ENCODE measurements around the gene RAD51C. TPM values are rescaled to one million over a fixed set of nuclear protein-coding genes. Genes with fewer than 3 reads are reported as not detected.

Gene RAD51C
- total and polyA plus RNA-seq, 10 of the 15 experiments (the other 5 are each of a cell fraction or from before 2014, with no cell fraction given), result 59.6 to 267 (median 106) TPM

DNA sequence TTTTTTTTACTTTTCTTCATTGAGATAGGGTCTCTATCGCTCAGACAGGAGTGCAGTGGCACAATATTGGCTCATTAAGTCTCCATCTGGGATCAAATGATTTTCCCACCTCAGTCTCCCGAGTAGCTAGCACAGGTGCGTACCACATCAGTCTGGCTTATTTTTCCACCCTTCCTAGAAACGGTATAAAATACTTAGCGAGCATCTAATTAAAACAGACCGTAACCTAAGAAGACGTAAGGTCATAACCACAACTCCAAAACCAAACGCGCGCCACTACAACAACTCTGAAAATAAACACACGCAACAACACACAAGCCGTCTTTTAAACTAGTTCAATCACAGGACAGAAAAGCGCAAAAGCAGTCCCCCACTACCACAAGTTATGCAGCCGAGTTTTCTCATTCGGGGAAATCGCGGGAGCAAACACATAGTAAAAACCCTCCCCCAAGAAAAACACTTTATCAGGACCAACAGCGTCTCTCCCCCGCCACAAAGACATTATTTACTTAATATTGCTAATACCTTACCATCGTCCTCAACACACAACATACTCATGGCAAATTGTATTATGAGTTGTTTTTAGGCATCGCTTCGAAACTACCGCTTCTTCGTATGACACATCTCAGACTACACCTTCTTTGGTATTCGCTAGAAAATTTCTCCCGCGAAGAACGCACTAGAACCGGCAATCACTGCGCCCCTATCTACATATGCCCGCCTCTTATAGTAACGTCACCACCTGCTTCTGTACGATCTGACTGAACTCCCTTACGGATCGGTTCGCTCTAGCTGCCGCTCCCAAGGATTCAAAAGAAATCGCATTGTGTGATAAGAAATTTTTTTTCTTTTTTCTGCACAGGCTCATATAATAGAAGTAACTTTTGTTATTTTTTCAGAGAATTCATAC, 33.3 kb upstream of the RAD51C start (continued):
- TF ChIP-seq NBN (IDR thresholded peaks at IDR 0.05) (peak; percentile 98), RAD21 (IDR thresholded peaks at IDR 0.05; ENCODE audit: insufficient read depth, low read depth, low read length) (peak; percentile 5; the same call in 1 of the 2 replicates), ZSCAN29 (IDR thresholded peaks at IDR 0.05) (peak; percentile 84), TCF3 (IDR thresholded peaks at IDR 0.05; ENCODE audit: borderline replicate concordance, insufficient read depth, low read depth, low read length) (peak; percentile 99), RBBP5 (conservative IDR thresholded peaks at IDR 0.05) (no peak), SMAD5 (IDR thresholded peaks at IDR 0.05; ENCODE audit: low read depth) (peak; percentile 100), GATAD2B (conservative IDR thresholded peaks at IDR 0.05; ENCODE audit: low read depth) (peak; percentile 48; the same call in 1 of the 2 replicates), IKZF2 (IDR thresholded peaks at IDR 0.05) (peak; percentile 94 to 97), TCF7 (IDR thresholded peaks at IDR 0.05; ENCODE audit: borderline replicate concordance) (peak; percentile 90), ZBED1 (IDR thresholded peaks at IDR 0.05; ENCODE audit: borderline replicate concordance) (peak; percentile 100), CREM (IDR thresholded peaks at IDR 0.05; ENCODE audit: low read depth) (peak; percentile 96), KLF5 (IDR thresholded peaks at IDR 0.05; ENCODE audit: partially characterized antibody) (peak; percentile 94), CBX5 (IDR thresholded peaks at IDR 0.05; ENCODE audit: low read depth) (peak; percentile 99), NR2C1 (IDR thresholded peaks at IDR 0.05) (peak; percentile 56), ZNF622 (IDR thresholded peaks at IDR 0.05) (no peak), SIX5 (IDR thresholded peaks at IDR 0.05; ENCODE audit: low read depth, low read length, severe bottlenecking) (peak; percentile 31), HCFC1 (IDR thresholded peaks at IDR 0.05; ENCODE audit: low read length) (peak; percentile 66), EZH2 (IDR thresholded peaks at IDR 0.05; ENCODE audit: borderline replicate concordance, control insufficient read depth, low read depth, low read length) (0 out of 2 replicates have a peak, but pooled peaks have one; percentile 55)
- TF ChIP-seq, protein P1, sequence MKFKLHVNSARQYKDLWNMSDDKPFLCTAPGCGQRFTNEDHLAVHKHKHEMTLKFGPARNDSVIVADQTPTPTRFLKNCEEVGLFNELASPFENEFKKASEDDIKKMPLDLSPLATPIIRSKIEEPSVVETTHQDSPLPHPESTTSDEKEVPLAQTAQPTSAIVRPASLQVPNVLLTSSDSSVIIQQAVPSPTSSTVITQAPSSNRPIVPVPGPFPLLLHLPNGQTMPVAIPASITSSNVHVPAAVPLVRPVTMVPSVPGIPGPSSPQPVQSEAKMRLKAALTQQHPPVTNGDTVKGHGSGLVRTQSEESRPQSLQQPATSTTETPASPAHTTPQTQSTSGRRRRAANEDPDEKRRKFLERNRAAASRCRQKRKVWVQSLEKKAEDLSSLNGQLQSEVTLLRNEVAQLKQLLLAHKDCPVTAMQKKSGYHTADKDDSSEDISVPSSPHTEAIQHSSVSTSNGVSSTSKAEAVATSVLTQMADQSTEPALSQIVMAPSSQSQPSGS (IDR thresholded peaks at IDR 0.05; ENCODE audit: low read length), result peak; percentile 100
- TF ChIP-seq, protein P2, sequence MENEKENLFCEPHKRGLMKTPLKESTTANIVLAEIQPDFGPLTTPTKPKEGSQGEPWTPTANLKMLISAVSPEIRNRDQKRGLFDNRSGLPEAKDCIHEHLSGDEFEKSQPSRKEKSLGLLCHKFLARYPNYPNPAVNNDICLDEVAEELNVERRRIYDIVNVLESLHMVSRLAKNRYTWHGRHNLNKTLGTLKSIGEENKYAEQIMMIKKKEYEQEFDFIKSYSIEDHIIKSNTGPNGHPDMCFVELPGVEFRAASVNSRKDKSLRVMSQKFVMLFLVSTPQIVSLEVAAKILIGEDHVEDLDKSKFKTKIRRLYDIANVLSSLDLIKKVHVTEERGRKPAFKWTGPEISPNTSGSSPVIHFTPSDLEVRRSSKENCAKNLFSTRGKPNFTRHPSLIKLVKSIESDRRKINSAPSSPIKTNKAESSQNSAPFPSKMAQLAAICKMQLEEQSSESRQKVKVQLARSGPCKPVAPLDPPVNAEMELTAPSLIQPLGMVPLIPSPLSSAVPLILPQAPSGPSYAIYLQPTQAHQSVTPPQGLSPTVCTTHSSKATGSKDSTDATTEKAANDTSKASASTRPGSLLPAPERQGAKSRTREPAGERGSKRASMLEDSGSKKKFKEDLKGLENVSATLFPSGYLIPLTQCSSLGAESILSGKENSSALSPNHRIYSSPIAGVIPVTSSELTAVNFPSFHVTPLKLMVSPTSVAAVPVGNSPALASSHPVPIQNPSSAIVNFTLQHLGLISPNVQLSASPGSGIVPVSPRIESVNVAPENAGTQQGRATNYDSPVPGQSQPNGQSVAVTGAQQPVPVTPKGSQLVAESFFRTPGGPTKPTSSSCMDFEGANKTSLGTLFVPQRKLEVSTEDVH (IDR thresholded peaks at IDR 0.05; ENCODE audit: low read depth, partially characterized antibody), result peak; percentile 54
- TF ChIP-seq, protein P3, sequence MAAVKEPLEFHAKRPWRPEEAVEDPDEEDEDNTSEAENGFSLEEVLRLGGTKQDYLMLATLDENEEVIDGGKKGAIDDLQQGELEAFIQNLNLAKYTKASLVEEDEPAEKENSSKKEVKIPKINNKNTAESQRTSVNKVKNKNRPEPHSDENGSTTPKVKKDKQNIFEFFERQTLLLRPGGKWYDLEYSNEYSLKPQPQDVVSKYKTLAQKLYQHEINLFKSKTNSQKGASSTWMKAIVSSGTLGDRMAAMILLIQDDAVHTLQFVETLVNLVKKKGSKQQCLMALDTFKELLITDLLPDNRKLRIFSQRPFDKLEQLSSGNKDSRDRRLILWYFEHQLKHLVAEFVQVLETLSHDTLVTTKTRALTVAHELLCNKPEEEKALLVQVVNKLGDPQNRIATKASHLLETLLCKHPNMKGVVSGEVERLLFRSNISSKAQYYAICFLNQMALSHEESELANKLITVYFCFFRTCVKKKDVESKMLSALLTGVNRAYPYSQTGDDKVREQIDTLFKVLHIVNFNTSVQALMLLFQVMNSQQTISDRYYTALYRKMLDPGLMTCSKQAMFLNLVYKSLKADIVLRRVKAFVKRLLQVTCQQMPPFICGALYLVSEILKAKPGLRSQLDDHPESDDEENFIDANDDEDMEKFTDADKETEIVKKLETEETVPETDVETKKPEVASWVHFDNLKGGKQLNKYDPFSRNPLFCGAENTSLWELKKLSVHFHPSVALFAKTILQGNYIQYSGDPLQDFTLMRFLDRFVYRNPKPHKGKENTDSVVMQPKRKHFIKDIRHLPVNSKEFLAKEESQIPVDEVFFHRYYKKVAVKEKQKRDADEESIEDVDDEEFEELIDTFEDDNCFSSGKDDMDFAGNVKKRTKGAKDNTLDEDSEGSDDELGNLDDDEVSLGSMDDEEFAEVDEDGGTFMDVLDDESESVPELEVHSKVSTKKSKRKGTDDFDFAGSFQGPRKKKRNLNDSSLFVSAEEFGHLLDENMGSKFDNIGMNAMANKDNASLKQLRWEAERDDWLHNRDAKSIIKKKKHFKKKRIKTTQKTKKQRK (IDR thresholded peaks at IDR 0.05; ENCODE audit: low read depth, low read length), result no peak

Measured in GM12878 (cell line).